Measurements from ENCODE around the gene KCNJ3.

KCNJ3 gene, protein sequence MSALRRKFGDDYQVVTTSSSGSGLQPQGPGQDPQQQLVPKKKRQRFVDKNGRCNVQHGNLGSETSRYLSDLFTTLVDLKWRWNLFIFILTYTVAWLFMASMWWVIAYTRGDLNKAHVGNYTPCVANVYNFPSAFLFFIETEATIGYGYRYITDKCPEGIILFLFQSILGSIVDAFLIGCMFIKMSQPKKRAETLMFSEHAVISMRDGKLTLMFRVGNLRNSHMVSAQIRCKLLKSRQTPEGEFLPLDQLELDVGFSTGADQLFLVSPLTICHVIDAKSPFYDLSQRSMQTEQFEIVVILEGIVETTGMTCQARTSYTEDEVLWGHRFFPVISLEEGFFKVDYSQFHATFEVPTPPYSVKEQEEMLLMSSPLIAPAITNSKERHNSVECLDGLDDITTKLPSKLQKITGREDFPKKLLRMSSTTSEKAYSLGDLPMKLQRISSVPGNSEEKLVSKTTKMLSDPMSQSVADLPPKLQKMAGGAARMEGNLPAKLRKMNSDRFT

DNA sequence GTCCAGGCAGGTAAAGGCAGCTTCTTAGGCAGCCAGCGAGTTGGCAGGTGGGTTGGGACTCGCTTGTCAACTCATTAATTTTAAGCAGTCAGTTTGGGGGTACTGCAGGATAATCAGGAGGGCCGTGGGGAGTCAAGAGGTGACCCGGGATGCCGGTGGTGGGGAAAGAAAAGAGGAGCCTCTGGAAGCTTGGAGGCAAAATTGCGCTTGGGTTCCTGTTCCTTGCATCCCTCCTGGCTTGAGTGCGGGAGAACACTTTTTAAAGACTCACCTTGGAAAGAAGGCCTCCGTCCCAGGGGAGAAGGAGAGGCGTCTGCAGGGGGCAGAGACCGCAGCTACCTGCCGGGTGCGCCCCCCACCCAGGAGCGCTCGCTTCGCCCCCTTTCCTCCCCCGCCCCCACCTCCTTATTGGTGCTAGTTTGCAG is at the start of gene KCNJ3:
TSS of gene KCNJ3 (plus strand) at position 400 of the 425 bp plus-strand sequence. CDS start 81 bp downstream, outside the sequence.
- no peak for DNase-seq (ENCODE audit: low read depth in 2 of 2, low spot score in 1 of 2)

- no peak for DNase-seq (ENCODE audit: low read depth in 2 of 2, low spot score in 1 of 2)
Observed at GRCh38 chr2:154655499-154655898, 43.0 kb upstream of the KCNJ3 start.

GRCh38 chr2:154658854-154659253 is 39.6 kb upstream of the KCNJ3 start:
- DNase-seq (ENCODE audit: low read depth in 2 of 2, low spot score in 1 of 2), result no peak

GRCh38 chr2:154664248-154664647 is 34.2 kb upstream of the KCNJ3 start:
- DNase-seq (ENCODE audit: low read depth in 2 of 2, low spot score in 1 of 2), result no peak

- no peak for DNase-seq (ENCODE audit: low read depth in 2 of 2, low spot score in 1 of 2)
Observed at GRCh38 chr2:154670083-154670482, 28.4 kb upstream of the KCNJ3 start.

DNA sequence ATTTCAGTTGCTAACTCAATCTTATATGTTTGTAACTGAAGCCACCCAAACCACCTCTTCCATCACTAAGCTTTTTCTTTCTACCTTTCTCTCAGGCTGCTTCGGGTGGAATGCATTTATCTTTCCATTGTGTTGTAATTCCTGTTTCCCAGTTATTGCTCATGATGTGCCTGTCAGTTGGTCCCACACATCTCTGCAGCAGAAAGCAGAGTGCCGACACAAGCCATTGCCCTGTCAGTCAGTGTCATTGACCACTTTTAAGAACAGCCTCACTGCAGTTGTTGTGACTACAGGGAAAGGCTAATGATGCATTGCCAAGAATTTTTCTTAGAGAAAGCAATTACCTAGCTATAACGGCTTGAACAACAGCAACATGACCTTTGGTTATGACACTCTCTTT is 24.8 kb upstream of the KCNJ3 start:
- DNase-seq (ENCODE audit: low read depth in 2 of 2, low spot score in 1 of 2), result no peak

- no peak for DNase-seq (ENCODE audit: low read depth in 2 of 2, low spot score in 1 of 2)
Observed at GRCh38 chr2:154677401-154677800, 21.1 kb upstream of the KCNJ3 start.

GRCh38 chr2:154681741-154682140 is 16.8 kb upstream of the KCNJ3 start:
- no peak for DNase-seq (ENCODE audit: low read depth in 2 of 2, low spot score in 1 of 2)

- no peak for DNase-seq (ENCODE audit: low read depth in 2 of 2, low spot score in 1 of 2)
Observed at GRCh38 chr2:154686162-154686561, 12.3 kb upstream of the KCNJ3 start.

DNA sequence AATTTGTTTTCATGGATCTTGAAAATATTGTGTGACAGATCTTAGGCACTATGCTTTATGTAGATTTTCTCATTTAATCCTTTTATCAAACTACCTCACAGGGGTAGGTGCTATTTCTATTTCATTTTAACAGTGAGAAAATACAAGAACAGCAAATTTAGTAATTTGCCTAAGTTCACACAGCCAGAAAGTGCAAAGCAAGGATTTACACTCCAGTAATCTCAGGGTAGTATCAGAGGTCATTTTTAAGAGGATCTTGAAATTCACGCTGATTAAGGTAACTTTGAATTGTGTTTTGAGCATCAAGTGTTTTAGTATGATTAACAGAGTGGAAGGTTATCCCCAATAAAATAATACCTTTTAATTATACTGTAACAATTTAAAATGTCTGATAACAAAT is 10.1 kb upstream of the KCNJ3 start:
- DNase-seq (ENCODE audit: low read depth in 2 of 2, low spot score in 1 of 2), result no peak

DNA sequence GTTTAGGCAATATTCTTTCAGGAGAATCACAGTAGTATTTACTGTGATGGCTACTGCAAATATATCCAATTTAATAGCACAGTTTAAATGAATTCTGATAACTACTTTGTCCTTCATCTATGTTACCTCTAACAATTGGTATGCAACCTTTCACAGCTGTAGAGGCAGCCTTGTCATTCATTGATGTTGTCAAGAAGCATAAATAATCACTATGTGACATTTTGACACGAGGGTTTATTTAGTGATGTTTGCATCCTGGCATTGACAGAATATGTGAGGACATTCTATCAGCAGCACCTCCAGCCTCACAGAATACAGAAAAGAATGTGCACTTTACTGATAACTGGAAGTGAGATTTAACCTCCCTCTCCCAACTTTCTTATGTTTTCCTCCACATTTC is 9.3 kb upstream of the KCNJ3 start:
- no peak for DNase-seq (ENCODE audit: low read depth in 2 of 2, low spot score in 1 of 2)

DNA sequence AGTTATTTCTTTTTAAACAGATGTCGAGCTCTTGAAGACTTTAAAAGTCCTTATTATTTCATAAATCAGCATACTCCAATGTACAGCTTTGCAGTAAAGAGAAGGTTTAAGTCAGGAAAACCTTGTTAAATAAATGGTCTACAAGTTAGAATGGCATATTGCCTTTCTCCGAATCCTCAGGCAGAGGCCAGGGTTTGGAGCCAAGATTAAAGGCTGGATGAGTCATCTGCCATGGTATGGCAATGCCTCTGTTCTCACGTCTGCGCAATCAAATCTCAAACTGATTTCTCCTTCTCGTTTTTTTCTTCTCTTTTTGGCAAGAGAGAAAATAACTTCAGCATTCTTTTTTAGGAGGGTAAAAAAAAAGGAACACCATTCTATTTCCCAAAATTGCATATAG is 5.6 kb upstream of the KCNJ3 start:
- DNase-seq (ENCODE audit: low read depth in 2 of 2, low spot score in 1 of 2), result no peak

- no peak for DNase-seq (ENCODE audit: low read depth in 2 of 2, low spot score in 1 of 2)
Observed at GRCh38 chr2:154693741-154694340, 4.7 kb upstream of the KCNJ3 start.

DNA sequence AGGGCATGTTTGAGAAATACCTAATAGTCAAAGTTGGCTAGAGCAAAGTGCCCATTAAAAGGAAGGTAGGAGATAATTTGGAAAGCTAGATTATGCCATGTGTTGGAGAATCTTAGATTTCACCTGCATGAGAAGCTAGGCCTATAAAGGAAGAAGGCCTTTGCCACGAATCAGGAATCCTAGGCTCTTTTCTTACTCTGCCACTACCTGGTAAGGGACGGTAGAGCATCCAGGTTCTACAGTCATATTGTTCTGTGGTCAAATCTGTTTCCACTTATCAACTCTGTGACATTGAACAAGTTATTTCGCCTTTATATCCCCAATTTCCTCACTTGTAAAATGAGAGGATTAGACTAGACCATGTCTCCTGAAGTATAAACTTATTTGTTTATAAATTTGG is 3.6 kb upstream of the KCNJ3 start:
- DNase-seq (ENCODE audit: low read depth in 2 of 2, low spot score in 1 of 2), result no peak

DNA sequence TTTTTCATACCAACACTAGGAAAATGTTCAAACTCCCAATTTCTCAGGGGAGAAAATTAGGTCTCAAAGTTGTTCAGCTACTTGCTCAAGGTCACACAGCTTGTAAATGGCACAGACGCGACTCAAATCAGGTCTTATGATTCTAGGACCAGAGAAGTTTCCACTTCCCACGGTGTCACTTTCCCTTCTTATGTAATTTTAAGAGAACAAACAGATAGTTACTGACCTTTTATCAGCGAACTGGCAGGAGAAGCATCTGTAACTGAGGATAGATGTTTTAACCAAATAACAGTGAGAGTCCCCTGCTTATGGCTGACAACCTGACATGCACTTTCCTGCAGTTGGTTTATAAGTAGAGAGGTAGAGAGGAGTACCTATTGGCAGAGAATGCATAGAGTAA is 2.1 kb upstream of the KCNJ3 start:
- no peak for DNase-seq (ENCODE audit: low read depth in 2 of 2, low spot score in 1 of 2)

- DNase-seq (ENCODE audit: low read depth in 2 of 2, low spot score in 1 of 2), result no peak
Observed at GRCh38 chr2:154696810-154697417, 1.6 kb upstream of the KCNJ3 start.

DNA sequence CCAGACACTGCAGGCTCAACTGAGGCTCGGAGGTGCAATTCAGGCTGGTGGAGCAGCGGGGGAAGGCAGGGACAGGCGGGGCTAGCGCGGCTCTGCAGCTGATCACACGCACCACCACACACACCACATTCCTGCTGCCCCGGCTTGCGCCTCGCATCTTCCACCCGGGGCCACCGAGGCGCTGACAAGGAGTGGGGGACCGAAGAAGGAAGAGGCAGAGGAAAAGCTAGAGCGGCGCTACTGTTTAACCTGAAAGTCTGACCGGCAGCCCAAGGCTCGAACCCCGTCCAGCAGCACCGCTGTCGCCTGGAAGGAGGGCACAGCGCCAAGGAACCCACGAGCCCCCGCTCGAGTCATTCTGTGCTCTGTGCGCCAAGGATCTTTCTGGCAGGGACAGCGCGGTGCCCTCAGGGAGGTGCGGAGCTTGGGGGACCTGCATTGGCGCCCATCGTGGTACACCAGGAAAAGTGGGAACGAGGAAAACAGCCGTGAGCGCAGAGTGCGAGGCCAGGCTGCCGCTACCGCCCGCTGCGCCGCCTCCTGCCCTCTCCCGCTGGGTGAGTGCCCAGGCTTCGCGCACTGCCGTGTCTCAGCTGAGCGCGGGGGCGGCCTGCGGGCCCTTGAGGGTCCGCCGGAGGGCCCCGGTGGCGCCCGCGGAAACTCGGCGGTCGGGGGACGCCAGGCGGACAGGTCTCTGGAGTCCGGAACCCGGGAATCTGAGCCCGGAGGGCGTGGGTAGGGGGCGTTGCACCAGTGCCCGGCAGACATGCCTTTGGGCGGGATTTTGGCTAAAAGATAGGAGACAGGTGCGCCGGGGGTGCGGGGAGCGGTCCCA is 860 bp upstream of the KCNJ3 start:
- DNase-seq (ENCODE audit: low read depth in 2 of 2, low spot score in 1 of 2), result no peak

GRCh38 chr2:154698721-154699574 is 453 bp downstream of the KCNJ3 start:
- no peak for DNase-seq (ENCODE audit: low read depth in 2 of 2, low spot score in 1 of 2)

DNA sequence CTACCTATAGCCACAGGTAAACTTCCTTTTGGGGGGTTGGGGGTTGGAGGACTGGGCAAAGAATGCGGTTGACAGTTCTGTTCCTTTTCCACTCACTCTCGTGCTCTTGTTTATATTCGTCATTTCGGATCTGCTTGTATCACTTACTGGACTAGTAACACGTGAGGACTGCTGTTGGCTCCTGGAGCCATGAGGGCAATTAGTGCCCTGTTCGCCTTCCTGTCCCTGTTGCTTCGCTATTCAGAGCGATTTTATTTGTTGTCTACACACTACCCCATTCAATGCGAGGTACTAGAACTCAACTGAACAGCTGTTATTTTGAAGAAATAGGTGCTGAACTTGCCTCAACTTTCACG is 1.1 kb downstream of the KCNJ3 start:
- DNase-seq (ENCODE audit: low read depth in 2 of 2, low spot score in 1 of 2), result no peak

GRCh38 chr2:154700136-154700535 is 1.6 kb downstream of the KCNJ3 start:
- DNase-seq (ENCODE audit: low read depth in 2 of 2, low spot score in 1 of 2), result no peak
